ENCODE data around the gene GRIA3.
"Not testable (repeated sequence)": the region's sequence is repeated elsewhere in the genome, so short reads cannot be mapped to it uniquely, and the experiment has no call there.

The GRIA3 gene

GRCh38 chrX:123337886-123338639, 154.0 kb downstream of the GRIA3 start:
- intact Hi-C loops (cut with DNase I), result no loop called here
- no peak for DNase-seq

DNA sequence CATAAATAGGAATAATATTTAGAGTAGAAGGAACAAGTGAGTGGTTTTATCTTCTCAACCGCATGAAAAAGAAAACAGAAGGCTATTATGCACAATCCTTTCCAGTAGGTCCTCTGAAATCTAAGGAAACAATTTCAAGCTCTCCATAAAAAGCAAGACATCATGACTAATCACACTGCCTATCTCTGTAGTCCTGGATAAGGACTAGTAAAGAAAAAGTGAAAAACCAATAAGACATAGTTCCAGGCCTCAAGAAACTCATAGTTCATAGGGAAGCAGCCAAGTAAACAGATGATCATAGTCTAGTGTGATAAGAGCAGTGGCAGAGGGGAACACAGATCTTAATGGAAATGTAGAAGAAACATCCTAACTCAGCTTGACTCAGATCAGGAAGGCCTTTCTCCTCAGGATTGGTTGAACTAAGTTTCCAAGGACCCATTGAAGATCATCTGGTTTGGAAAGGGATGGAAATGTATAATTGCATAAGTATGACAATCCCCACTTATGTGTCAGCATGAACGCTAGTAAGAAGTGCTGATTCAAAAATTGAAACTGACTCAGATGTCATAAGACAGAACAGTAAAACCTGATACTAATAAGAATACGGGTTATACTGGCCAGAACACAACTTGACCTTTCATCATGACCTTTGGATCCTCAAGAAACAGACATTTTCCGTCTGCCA, 155.3 kb downstream of the GRIA3 start:
- intact Hi-C loops (cut with DNase I), result no loop called here
- DNase-seq, result no peak

DNA sequence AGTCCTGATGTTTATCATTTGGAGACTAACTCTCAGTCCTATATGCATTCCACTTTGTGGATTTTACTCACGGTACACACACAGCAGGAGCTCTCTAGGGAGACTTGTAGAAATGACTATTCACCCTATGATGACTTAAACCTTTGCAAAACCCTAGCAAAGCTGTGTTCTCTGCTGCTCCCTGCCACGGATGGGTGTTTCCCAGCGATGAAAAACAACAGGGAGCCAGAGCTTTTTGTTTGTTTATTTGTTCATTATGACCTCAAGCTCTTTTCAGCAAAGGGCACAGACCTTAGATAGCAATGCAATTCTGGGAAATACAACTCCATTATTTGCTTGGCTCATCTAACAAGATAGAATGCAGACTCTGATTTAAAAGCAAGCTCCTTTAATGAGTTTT, 156.6 kb downstream of the GRIA3 start:
- intact Hi-C loops (cut with DNase I), result no loop called here
- DNase-seq, result no peak

DNA sequence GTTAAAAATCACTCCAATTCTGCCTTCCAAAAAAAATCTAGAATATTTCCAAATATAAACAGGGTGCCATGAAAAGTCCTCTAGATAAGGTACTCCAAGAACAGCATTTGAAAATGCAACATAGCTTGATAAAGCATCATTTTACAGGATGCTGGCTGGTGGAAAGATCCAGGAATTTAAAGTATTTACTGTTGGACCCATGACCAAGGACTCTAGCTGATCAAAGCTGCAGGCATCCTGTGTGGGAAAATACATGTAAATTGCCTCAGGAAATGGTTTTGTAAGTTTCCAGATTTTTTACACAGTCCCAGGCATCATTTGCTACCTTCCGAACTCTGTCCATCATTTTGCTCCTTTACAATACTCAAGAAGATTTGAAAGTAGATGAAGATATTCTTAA, 164.4 kb downstream of the GRIA3 start:
- DNase-seq, result no peak
- intact Hi-C loops (cut with DNase I), result no loop called here

GRCh38 chrX:123350226-123350625, 166.1 kb downstream of the GRIA3 start:
- intact Hi-C loops (cut with DNase I), result no loop called here
- DNase-seq, result no peak

GRCh38 chrX:123357941-123358340, 173.9 kb downstream of the GRIA3 start:
- DNase-seq, result no peak
- intact Hi-C loops (cut with DNase I), result no loop called here

DNA sequence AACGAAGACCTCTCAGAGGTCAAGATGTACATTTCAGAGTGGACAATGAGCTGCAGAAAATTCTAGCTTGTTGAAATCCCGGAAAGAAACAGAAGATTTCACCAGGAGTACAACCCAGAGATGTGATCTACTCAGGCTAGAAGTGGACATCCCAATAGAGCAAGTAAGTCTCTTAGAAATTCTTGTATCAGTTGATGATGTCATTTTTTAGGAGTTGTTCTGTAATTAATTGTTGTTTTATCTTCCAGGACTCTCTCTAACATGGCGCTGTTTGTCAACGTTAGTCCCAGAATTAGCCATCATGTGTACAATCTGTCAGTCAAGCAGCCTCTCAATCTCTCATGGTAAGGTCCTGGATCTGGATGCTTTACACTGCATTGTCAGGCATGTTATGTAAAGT, 174.4 kb downstream of the GRIA3 start:
- intact Hi-C loops (cut with DNase I), result no loop called here
- DNase-seq, result no peak

DNA sequence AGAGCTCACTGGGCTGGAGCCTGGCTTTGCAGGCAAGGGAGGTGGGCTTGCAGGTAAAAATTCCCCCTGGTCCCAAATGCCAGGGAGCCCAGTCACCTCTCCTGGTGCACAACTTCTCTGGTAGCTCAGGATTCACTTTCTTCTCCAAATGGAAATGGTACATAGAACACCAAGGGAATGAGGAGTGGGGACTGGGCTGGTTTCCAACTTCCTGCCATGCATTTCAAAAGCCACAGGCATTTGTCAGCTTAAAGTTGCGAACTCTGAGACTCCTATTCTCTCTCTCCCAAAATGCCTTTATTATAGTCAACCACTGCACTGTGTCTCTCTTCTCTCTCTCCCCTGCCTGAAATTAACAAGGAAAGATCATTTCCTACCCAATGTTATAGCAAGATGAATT, 177.3 kb downstream of the GRIA3 start:
- intact Hi-C loops (cut with DNase I), result no loop called here
- DNase-seq, result no peak

GRCh38 chrX:123386196-123386595, 202.1 kb downstream of the GRIA3 start:
- intact Hi-C loops (cut with DNase I); DNase-seq: not testable (repeated sequence)

GRCh38 chrX:123392921-123393320, 208.8 kb downstream of the GRIA3 start:
- no peak for DNase-seq
- intact Hi-C loops (cut with DNase I), result no loop called here

GRCh38 chrX:123399709-123400108, 215.6 kb downstream of the GRIA3 start:
- DNase-seq, result no peak
- intact Hi-C loops (cut with DNase I), result no loop called here

DNA sequence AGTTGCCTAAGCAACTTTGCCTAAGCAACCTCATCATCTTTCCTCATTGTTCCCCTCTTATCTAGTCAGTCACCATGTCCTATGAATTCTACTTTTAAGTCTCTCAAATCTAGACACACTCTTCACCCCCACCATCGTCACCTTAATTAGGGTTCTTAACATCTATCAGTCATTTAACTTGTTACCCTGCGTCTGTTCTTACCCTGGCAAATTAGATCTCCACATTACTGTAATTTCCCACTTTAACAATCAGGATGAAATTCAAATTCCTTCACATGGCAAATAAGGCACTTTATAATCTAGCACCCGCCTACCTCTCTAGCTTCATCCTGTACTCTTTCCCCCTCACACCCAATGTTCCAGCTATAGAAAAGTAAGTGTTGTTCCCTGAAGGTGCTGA, 221.2 kb downstream of the GRIA3 start:
- DNase-seq, result no peak
- intact Hi-C loops (cut with DNase I), result no loop called here

DNA sequence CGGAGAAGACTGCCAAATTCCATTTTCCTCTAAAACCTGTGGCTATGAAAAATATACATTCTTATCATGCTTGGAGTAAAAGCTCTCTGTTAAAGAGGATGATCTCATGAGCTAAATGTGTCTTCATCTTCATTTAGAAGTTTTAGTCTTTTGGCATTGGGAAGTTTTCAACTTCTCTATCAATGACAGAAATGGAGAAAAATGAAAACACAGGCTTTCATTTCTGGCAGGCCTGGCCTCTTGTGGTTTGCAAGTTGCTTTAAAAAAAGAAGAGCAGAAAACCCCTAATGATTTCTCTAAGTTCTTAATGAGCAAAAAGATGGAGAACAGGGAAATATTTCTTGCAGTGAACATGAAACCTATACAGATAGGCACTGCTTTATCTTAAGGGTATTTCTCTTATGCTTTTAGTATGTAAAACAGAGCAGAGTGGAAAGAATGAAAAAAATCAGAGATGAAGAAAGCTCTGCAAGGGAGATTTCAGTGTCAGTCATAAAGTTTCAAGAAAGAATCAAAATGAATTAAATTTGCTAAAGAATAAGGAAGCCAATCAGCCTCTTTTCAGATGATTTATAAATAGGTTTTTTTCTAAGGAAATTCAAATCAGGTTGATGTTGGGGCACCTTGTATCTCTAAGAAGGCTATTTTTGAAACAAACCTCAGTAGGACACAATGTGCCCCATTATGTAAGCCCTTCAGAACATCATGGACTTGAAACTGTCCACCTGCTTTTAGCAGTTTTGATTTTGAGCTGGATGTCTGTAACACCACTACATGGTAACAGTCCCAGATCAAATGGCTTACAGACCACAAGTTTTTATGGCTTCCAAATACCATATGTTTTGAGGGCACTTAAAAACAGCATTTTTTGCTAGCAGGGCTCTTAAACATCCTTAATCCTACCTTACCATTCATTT, 225.0 kb downstream of the GRIA3 start:
- no peak for DNase-seq

GRCh38 chrX:123422875-123423274, 238.8 kb downstream of the GRIA3 start:
- DNase-seq, result peak in 7 of 10 donors; percentile 8 to 71 (median 18)

More for the DNA sequence above, 225.0 kb downstream of the GRIA3 start:
- intact Hi-C loops (cut with DNase I), result no loop called here

GRCh38 chrX:123424546-123424945, 240.5 kb downstream of the GRIA3 start:
- intact Hi-C loops (cut with DNase I), result loop anchor here (10.0 kb wide), 1 partner anchor 250 kb away; no protein-coding TSS in a partner anchor
- DNase-seq, result no peak

More at GRCh38 chrX:123422875-123423274, 238.8 kb downstream of the GRIA3 start:
- intact Hi-C loops (cut with DNase I), result loop anchor here (10.0 kb wide), 1 partner anchor 248 kb away; no protein-coding TSS in a partner anchor

- no peak for DNase-seq
- intact Hi-C loops (cut with DNase I), result loop anchor here (10.0 kb wide), 1 partner anchor 251 kb away; no protein-coding TSS in a partner anchor
These were observed 241.4 kb downstream of the GRIA3 start for GRCh38 chrX:123425471-123425870.

DNA sequence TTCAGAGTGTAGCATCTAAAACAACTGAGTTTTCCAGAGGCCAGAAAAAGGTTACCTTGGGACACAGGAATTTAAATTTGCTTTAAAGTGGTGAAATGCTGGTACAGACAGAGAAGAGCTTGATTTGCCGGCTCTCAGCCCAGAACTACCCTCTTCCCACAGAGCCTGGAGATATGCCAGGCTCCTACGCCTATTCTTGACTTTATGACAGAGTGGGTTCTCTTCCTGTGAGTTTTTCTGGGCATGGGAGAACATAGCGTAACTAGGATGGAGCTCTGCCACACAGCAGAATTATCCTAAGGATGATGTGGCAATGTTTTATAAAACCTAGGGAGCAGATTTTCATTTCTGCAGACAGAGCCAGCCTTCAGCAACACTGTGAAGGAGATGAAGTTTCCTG, 241.8 kb downstream of the GRIA3 start:
- DNase-seq, result peak in 8 of 10 donors; percentile 6 to 83 (median 22)
- intact Hi-C loops (cut with DNase I), result loop anchor here (10.0 kb wide), 1 partner anchor 251 kb away; no protein-coding TSS in a partner anchor

DNA sequence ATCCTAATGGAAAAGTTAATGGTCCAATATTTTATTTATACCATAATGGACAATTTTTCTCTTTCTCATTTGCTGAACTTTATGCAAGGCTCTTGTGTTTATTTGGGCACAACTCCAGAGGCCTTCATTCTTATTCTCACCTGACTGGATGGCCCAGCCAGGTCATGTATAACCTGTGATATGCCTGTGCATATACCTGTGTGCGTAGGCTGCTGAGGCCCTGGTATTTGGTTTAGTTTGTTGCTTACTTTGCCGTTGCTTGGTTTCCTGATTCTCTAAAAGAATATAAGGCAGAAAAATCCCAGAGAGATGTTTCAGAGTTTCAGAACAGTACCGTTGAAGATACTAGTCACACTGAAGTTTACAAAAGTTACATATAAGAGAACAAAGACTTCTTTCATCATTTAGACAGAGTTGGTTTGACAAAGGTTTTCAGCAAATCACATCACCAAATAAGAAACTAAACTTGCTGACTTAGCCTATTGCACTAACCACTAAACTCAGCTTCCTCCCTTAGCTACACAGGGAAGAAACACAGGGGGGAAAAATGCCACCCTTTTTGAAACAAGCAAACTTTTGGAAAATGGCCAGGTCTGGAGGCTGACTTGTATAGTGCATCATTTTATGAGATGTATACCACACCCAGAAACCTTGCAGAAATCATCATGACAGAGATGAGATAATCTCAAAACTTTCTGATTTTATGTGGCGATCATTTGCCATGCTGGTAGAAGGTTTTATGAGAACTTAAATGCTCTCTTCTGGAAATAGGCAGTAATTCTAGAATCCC, 248.5 kb downstream of the GRIA3 start:
- DNase-seq, result no peak
- intact Hi-C loops (cut with DNase I), result no loop called here

- no peak for DNase-seq
- intact Hi-C loops (cut with DNase I), result no loop called here
These were observed 252.5 kb downstream of the GRIA3 start for GRCh38 chrX:123436512-123437136.

Data from posterior cingulate gyrus (tissue), 11 donors.